Ishikawa (cell line): ENCODE results near the gene ETV6.

ENCODE experiments used
- EGR1 ChIP-seq: IDR thresholded peaks from 2 replicates; pipeline ENCODE4 v1.6.1; 2012
- EP300 ChIP-seq: IDR thresholded peaks from 2 replicates; pipeline ENCODE4 v1.6.1; 2012; ENCODE audit warnings: borderline replicate concordance
- FOXM1 ChIP-seq: IDR thresholded peaks from 2 replicates; pipeline ENCODE4 v1.6.1; 2012; ENCODE audit warnings: low read depth, borderline replicate concordance
- NFIC ChIP-seq: IDR thresholded peaks from 2 replicates; pipeline ENCODE4 v1.6.1; 2012
- TAF1 ChIP-seq: IDR thresholded peaks from 2 replicates; pipeline ENCODE4 v1.6.1; 2012; ENCODE audit warnings: low read depth, mild to moderate bottlenecking
- TF ChIP-seq, protein P1 (sequence below): IDR thresholded peaks from 2 replicates; pipeline ENCODE4 v1.6.1; 2012

- TF ChIP-seq EP300 (no peak), FOXM1 (no peak), NFIC (no peak), TAF1 (no peak), EGR1 (no peak)
- TF ChIP-seq, protein P1, sequence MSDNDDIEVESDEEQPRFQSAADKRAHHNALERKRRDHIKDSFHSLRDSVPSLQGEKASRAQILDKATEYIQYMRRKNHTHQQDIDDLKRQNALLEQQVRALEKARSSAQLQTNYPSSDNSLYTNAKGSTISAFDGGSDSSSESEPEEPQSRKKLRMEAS = no peak
Measured at GRCh38 chr12:11896417-11896929, 247.0 kb downstream of the ETV6 start.
